GM19351 (cell line): Measurements from ENCODE around the gene TSR3.
"Not testable (repeated sequence)": the region's sequence is repeated elsewhere in the genome, so short reads cannot be mapped to it uniquely, and the experiment has no call there.

Source experiments
- ATAC-seq: cut with Tn5 transposase; IDR thresholded peaks from one replicate; pipeline ENCODE4 v1.9.1; 2021; ENCODE audit warnings: mild to moderate bottlenecking, moderate library complexity; ENCODE audit not compliant: unreplicated experiment

TSR3 gene

GRCh38 chr16:1338855-1339675 lies 12.6 kb downstream of the TSR3 start:
- no peak for ATAC-seq

DNA sequence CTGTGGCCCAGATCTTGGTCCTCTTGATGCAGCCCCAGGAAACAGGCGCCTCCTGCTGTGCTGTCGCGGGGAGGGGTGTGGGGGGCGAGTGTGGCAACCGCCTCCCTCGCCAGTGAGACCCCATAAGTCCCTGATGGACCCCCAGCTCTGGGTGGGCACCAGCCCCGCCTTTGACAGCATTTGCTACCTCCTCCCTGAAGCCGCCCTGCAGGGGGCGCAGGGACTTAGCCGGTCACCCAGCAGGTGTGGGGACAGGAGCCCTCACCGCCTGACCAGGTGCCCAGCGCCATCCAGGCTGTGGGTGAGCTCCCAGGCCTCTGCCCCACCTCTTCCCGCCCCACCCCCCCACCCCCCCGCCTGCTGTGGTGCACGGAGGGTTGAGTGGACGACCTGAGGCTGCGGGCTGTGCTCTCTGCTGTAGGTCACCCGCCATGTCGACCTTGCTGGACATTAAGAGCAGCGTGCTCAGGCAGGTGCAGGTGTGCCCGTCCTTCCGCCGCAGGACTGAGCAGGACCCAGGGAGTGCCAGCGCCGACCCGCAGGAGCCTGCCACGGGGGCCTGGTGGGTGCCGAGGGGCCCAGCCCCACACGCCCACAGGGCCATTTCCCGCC lies 13.5 kb downstream of the TSR3 start:
- ATAC-seq = no peak

- no peak for ATAC-seq
These were observed 14.2 kb downstream of the TSR3 start for GRCh38 chr16:1337486-1337885.

DNA sequence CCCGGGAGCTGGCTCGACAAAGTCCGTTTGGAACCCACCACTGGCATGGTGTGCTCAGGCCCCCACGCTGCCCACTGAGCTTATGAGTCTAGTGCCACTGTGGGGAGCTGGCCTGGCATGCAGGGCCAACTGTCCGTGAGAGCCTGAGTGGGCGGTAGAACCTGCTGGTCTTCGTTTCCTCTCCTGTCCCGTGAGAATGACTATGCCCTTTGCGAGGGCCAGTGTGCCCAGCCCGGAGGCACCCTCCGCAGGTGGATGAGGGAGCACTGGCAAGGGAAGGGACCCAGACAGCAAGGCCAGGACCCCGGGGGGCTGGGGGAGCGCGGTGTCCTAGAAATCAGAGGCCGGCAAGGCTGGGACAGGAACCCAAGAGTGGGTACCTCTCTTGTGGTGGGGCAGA lies 15.1 kb downstream of the TSR3 start:
- ATAC-seq = no peak

- ATAC-seq = no peak
These were observed 15.7 kb downstream of the TSR3 start for GRCh38 chr16:1335996-1336395.

GRCh38 chr16:1335211-1335971 lies 16.3 kb downstream of the TSR3 start:
- ATAC-seq = no peak

DNA sequence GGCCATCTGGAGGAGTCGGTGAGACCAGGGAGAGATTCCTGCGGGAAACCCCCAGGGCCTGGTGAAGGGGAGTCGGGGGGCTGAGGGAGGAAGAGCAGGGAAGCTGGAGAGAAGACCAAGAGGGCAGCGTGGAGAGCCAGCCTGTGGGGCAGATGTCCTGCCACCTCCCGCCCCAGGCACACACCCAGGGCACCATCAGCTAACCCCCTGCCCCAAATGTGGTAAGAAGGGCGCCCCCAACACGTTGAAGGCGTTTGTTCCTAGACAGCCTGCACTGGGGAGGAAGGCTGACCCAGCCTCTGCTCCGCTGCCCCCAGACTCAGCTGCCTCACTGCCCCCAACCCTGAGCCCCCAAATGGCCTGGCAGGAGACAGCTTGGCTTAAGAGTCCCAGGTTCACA lies 16.9 kb downstream of the TSR3 start:
- no peak for ATAC-seq

DNA sequence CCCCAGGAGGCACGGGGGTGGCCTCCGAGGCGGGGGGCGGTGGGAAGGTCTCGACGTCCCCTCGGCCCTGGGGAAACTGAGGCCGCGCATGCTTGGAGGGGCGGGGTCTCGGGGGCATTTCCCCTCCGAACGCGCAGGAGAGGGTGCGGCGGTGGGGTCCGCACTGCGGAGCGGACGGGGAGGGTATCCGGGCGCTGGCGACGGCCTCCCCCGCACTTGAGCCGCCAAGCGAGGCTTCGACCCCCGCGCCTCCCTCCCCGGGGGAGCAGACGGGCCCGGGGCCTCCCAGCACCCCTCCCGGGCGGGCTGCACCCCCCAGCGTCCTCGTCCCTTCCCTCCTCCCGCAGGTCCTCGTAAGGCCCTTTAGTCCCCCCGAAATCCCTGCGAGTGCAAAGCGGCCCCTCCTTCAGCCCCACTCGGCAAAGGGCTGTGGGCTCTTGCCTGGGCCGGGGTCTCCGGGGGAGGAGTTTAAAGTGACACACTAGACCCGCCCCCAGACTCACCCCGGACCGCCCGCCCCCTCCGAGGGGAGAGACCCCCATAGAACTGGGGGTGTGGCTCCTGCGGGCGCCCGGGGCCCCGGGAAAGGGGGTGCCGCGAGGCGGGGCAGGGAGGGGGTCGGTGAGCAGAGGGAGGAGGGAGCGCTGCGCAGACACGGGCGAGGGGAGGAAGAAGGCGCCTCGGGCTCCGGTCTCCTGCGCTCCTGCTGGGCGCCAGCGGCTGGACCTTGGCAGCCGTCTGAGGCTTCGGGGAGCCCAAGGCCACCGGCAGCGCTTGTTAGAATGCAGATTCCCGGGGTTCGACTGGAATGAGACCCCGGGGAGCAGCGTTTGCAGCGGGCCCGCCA lies 17.6 kb downstream of the TSR3 start:
- ATAC-seq = no peak

DNA sequence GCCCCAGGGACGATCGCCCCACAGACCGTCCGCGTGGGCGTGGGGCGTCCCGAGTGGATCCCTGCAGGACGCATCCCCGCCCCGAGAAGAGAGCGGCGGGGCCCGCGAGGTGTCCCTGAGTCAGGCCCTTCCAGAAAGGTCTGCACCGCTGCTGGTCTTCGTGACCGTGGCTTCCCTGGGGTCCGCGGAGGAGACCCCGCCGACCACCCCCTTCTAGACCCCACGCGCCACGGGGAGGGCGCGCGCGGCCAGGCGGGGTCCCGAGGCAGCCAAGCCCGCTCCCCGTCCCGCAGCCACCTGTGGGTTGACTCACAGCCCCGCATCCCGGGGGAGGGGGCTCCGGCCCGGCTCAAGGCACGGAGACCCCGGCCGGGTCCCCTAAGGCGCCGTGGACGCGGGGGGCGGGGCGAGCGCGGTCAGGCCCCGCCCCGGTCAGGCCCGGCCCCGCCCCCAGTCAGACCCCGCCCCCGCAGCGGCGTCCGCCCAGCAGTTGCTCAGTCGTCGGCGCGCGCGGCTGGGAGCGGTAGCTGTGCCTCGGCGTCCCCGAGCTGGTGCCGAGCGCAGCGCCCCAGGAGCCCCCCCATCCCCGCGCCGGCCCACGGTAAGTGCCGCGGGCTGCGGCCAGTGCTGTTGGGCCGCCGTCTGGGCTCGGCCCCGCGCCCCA lies 18.4 kb downstream of the TSR3 start, which contains the start of gene BAIAP3:
Gene BAIAP3 (plus strand): TSS at position 497 of the 664 bp plus-strand sequence. CDS start 4,905 bp downstream, outside the sequence.
- no peak for ATAC-seq

GRCh38 chr16:1332618-1333148 lies 19.0 kb downstream of the TSR3 start:
- ATAC-seq = no peak

DNA sequence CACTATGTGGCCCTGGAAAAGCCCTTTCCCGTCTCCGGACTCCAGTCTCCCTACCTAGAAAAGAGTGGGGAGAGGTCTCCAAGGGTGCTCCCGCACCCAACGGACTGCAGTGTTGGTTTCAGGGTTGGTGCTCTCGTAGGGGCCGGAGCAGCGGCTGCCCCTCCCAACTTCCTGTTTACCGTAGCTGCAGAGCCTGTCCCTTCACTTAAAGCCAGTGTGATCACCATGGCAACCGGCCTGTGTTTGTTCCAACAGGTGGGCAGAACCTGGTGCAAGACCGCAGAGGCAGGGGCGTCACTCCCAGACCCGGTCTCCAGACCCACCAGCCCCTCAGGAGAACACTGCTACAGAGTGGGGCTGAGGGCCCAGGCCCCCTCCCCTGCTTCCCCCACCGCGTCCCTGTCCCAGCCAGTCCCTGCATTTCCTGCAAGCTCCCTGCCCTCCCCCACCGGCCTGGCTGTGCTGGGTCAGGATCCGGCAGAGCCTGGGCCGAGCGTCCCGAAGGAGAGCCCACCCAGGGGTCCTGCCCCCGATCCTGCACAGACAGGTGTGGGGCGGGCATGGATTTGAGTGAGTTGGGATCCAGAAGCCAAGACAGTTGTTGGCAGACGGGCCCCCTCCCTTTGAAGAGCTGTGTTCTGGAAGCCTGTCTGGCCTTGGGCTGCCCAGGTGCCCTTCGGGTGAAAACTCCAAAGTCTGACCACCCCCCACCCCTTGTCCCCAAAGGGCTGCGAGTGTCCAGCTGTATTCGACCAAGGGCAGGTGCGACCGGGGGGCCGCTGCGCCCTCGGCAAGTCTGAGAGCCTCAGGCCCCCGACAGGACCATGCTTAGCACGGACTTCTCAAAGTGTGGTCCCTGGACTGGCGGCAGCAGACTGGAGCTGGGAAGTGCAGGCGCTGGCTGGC lies 19.7 kb downstream of the TSR3 start:
- peak; percentile 45 for ATAC-seq

- peak; percentile 11 for ATAC-seq
These were observed 20.6 kb downstream of the TSR3 start for GRCh38 chr16:1330931-1331711.

- no peak for ATAC-seq
These were observed 21.3 kb downstream of the TSR3 start for GRCh38 chr16:1330260-1330914.

DNA sequence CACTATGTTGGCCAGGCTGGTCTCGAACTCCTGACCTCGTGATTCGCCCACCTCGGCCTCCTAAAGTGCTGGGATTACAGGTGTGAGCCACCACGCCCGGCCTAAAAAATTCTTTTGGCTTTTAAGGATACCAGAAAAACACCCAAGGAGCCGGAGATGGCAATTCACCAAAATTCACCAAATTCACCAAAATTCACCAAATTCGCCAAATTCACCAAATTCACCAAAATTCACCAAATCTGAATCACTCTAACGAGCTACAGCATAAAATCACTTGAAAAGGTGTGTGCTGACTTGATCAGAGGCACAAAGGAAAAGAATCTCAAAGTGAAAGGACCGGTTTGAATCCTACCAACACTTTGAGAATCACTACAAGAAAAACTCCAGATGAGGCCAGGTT lies 22.7 kb downstream of the TSR3 start:
- not testable (repeated sequence) for ATAC-seq

DNA sequence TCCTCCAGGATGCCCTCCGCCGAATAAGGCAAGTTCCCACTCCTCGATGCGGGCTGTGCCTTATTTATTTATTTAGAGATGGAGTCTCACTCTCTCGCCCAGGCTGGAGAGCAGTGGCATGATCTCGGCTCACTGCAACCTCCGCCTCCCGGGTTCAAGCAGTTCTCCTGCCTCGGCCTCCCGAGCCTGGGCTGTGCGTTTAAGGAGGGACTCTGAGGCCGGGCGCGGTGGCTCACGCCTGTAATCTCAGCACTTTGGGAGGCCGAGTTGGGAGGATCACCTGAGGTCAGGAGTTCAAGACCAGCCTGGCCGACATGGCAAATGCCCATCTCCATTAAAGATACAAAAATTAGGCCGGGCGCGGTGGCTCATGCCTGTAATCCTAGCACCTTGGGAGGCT lies 23.5 kb downstream of the TSR3 start:
- not testable (repeated sequence) for ATAC-seq

DNA sequence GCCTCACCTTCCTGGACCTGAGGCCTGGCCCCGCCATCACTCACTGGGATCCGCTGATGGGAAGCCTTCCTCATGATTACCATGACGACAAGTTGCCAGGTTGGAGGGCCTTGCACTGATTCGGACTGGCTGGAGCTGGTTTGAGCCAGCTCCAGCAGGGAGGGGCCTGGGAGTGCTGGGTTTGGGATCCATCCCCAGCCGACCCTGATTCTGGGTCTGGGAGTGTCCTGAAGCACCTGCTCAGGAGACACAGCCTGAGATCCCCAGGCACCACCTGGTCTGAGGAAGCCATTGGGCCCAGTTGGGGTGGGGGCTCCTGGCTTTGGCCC lies 24.1 kb downstream of the TSR3 start:
- no peak for ATAC-seq

DNA sequence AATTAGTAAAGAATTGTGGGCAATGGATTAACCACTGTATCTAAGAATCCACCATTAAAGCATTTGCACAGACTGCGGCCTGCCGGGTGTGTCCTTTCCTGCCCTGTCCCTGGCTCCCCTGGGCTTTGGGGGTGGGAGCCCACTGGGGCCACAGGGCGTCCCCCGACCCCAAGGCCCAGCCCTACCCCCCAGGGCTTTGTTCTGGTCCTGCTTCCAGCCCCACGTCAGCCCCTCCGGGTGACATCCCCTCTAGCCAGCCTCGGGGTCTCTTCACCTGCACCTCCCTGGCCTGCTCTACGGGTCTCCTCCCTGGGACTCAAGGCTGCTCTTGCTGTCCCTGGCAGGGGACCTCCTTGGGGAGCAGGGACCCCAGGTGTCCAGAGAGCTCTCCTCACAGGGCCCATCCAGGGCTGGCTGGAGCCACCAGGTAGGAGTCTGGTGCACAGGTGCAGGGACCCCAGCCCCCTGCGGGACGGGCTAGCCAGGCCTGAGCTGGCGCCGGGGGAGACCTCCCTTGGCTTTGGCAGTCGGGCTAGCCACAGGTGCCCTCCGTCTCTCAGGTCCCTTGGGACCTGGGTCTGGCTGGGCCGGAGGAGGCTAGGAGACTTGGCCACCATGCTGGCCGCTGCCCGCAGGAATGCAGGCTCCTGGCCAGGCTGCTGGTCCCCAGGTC lies 24.6 kb downstream of the TSR3 start:
- no peak for ATAC-seq
